Measurements from ENCODE around the gene ADGRV1.

- TF ChIP-seq CTCF (IDR thresholded peaks at IDR 0.05) (no peak), POLR2A (IDR thresholded peaks at IDR 0.05) (no peak)
Measured at GRCh38 chr5:90655423-90655822, 96.8 kb downstream of the ADGRV1 start.
